H9 (cell line): Measurements from ENCODE around the gene STK38L. TPM values are rescaled to one million over a fixed set of nuclear protein-coding genes. Genes with fewer than 3 reads are reported as not detected.

Source experiments
- DNase-seq: peaks from one replicate; pipeline ENCODE4 v3.0.0-alpha.2; 2017
- H2AFZ ChIP-seq: one replicate; pipeline ENCODE4 v1.6.1; 2013; ENCODE audit warnings: mild to moderate bottlenecking, low read length, control low read depth, moderate library complexity
- H2AK5ac ChIP-seq: 2 replicates; pipeline ENCODE4 v1.6.1; 2013; ENCODE audit warnings: low read length, control low read depth, mixed read lengths; ENCODE audit not compliant: insufficient read length
- H2BK120ac ChIP-seq: one replicate; pipeline ENCODE4 v1.6.1; 2013; ENCODE audit warnings: low read depth, mild to moderate bottlenecking, low read length, control low read depth, inconsistent platforms; ENCODE audit not compliant: poor library complexity, severe bottlenecking
- H2BK12ac ChIP-seq: 2 replicates; pipeline ENCODE4 v1.6.1; 2013; ENCODE audit warnings: low read length, control low read depth, mixed read lengths, low read depth; ENCODE audit not compliant: insufficient read length
- H2BK15ac ChIP-seq: 2 replicates; pipeline ENCODE4 v1.6.1; 2013; ENCODE audit warnings: low read depth, low read length, control low read depth
- H2BK20ac ChIP-seq: one replicate; pipeline ENCODE4 v1.6.1; 2013; ENCODE audit warnings: low read depth, mild to moderate bottlenecking, low read length, control low read depth, inconsistent platforms; ENCODE audit not compliant: poor library complexity, severe bottlenecking
- H2BK5ac ChIP-seq: 2 replicates; pipeline ENCODE4 v1.6.1; 2013; ENCODE audit warnings: low read length, control low read depth, mixed read lengths; ENCODE audit not compliant: insufficient read length
- H3K14ac ChIP-seq: 2 replicates; pipeline ENCODE4 v1.6.1; 2013; ENCODE audit warnings: low read length, control low read depth; ENCODE audit not compliant: insufficient read depth
- H3K18ac ChIP-seq: 2 replicates; pipeline ENCODE4 v1.6.1; 2013; ENCODE audit warnings: low read depth, mild to moderate bottlenecking, mixed read lengths, low read length, control low read depth; ENCODE audit not compliant: insufficient read length
- H3K23ac ChIP-seq: 2 replicates; pipeline ENCODE4 v1.6.1; 2013; ENCODE audit warnings: low read length, control low read depth, mixed read lengths, low read depth; ENCODE audit not compliant: insufficient read length
- H3K23me2 ChIP-seq: 2 replicates; pipeline ENCODE4 v1.6.1; 2013; ENCODE audit warnings: low read depth, mild to moderate bottlenecking, mixed read lengths, low read length, control low read depth; ENCODE audit not compliant: insufficient read length, poor library complexity, severe bottlenecking
- H3K27ac ChIP-seq: 2 replicates; pipeline ENCODE4 v1.5.1; 2013; ENCODE audit warnings: low read length, control low read depth, mixed read lengths, low read depth; ENCODE audit not compliant: insufficient read length
- H3K27me3 ChIP-seq: 2 replicates; pipeline ENCODE4 v1.6.1; 2013; ENCODE audit warnings: low read length, control low read depth, inconsistent platforms; ENCODE audit not compliant: insufficient read depth
- H3K4ac ChIP-seq: 2 replicates; pipeline ENCODE4 v1.6.1; 2013; ENCODE audit warnings: low read depth, mild to moderate bottlenecking, control low read depth, inconsistent platforms, low read length, moderate library complexity
- H3K4me1 ChIP-seq: 2 replicates; pipeline ENCODE4 v1.6.1; 2013; ENCODE audit warnings: low read length, control low read depth, inconsistent platforms; ENCODE audit not compliant: insufficient read depth
- H3K4me2 ChIP-seq: 2 replicates; pipeline ENCODE4 v1.6.1; 2013; ENCODE audit warnings: low read length, control low read depth, mixed read lengths; ENCODE audit not compliant: insufficient read length, insufficient read depth
- H3K56ac ChIP-seq: 2 replicates; pipeline ENCODE4 v1.6.1; 2013; ENCODE audit warnings: low read depth, mild to moderate bottlenecking, mixed read lengths, low read length, control low read depth; ENCODE audit not compliant: insufficient read length
- H3K79me1 ChIP-seq: 2 replicates; pipeline ENCODE4 v1.6.1; 2013; ENCODE audit warnings: low read depth, mild to moderate bottlenecking, moderate library complexity, low read length, control low read depth, inconsistent platforms; ENCODE audit not compliant: insufficient read depth, poor library complexity, severe bottlenecking
- H3K79me2 ChIP-seq: 2 replicates; pipeline ENCODE4 v1.6.1; 2013; ENCODE audit warnings: low read length, control low read depth, inconsistent platforms; ENCODE audit not compliant: insufficient read depth
- H3K9ac ChIP-seq: 2 replicates; pipeline ENCODE4 v1.6.1; 2013; ENCODE audit warnings: low read length, control low read depth, mixed read lengths; ENCODE audit not compliant: insufficient read length; ENCODE audit errors: extremely low read depth
- H3K9me3 ChIP-seq: one replicate; pipeline ENCODE4 v1.6.1; 2013; ENCODE audit warnings: low read depth, low read length, inconsistent platforms; ENCODE audit not compliant: control insufficient read depth
- H3T11ph ChIP-seq: one replicate; pipeline ENCODE4 v1.6.1; 2013; ENCODE audit warnings: mild to moderate bottlenecking, low read length, control low read depth, inconsistent platforms
- H4K20me1 ChIP-seq: one replicate; pipeline ENCODE4 v1.6.1; 2013; ENCODE audit not compliant: control insufficient read depth, insufficient read length, insufficient read depth
- H4K5ac ChIP-seq: 2 replicates; pipeline ENCODE4 v1.6.1; 2013; ENCODE audit warnings: low read depth, mild to moderate bottlenecking, mixed read lengths, low read length, control low read depth; ENCODE audit not compliant: insufficient read length
- H4K8ac ChIP-seq: replicated peaks from 2 replicates; pipeline ENCODE4 v1.6.1; 2013; ENCODE audit warnings: low read length, control low read depth, mixed read lengths, low read depth; ENCODE audit not compliant: insufficient read length
- H4K91ac ChIP-seq: 2 replicates; pipeline ENCODE4 v1.6.1; 2013; ENCODE audit warnings: low read depth, mild to moderate bottlenecking, moderate library complexity, mixed read lengths, low read length, control low read depth; ENCODE audit not compliant: insufficient read length
- H3K27ac Mint-ChIP-seq, 3 experiments: 2 replicates in 2 of 3; 3 replicates in 1 of 3; pipeline ENCODE4 v1.8.0; 2020 to 2021; ENCODE audit warnings: mixed read lengths in 3 of 3, mild to moderate bottlenecking in 1 of 3, moderate library complexity in 1 of 3
- H3K27me3 Mint-ChIP-seq: 2 replicates; pipeline ENCODE4 v1.8.0; 2021; ENCODE audit warnings: low read depth, mild to moderate bottlenecking, moderate library complexity, mixed read lengths
- H3K36me3 Mint-ChIP-seq, 3 experiments: 2 replicates in 2 of 3; 3 replicates in 1 of 3; pipeline ENCODE4 v1.8.0; 2020 to 2021; ENCODE audit warnings: low read depth in 3 of 3, mixed read lengths in 3 of 3; ENCODE audit not compliant: insufficient read depth in 1 of 3
- H3K4me1 Mint-ChIP-seq, 2 experiments: 2 replicates each; pipeline ENCODE4 v1.8.0; 2020; ENCODE audit warnings: mixed read lengths in 2 of 2
- H3K4me3 Mint-ChIP-seq, 2 experiments: 2 replicates in 1 of 2; 3 replicates in 1 of 2; pipeline ENCODE4 v1.8.0; 2020 to 2021; ENCODE audit warnings: mild to moderate bottlenecking in 2 of 2, mixed read lengths in 2 of 2, moderate library complexity in 1 of 2
- H3K9me3 Mint-ChIP-seq, 2 experiments: 2 replicates in 1 of 2; 3 replicates in 1 of 2; pipeline ENCODE4 v1.8.0; 2020; ENCODE audit warnings: mild to moderate bottlenecking in 2 of 2, mixed read lengths in 2 of 2, moderate library complexity in 1 of 2
- WGBS: extraction: QIAGEN DNeasy Blood & Tissue Kit; methylation state at CpG from one replicate; pipeline ENCODE4 v1.1.7; 2013; ENCODE audit warnings: missing lambda C conversion rate, low lambda C conversion rate, mixed read lengths; ENCODE audit not compliant: insufficient read length; ENCODE audit errors: extremely low coverage; 5-methylcytosine and 5-hydroxymethylcytosine counted together
- total RNA-seq: library from RNA; stranded (reverse); gene quantifications from 2 replicates; pipeline ENCODE4 v1.2.1, GENCODE V29; 2021
- TF ChIP-seq, protein P1 (sequence below): fragments of 200-600 bp; sonication (generic); conservative IDR thresholded peaks from 3 replicates; pipeline ENCODE4 v1.8.0; 2021; ENCODE audit warnings: antibody characterized with exemption, mild to moderate bottlenecking

Gene STK38L
- total RNA-seq, 1 experiment from 2014 or later: 44.9 TPM

GRCh38 chr12:27355979-27356378 lies 111.9 kb downstream of the STK38L start:
- H3K79me2 ChIP-seq: 0 out of 2 replicates have a peak, but pooled peaks cover 3% of the 10 kb centered on the region
- H2BK20ac ChIP-seq: no peak overlapping the region
- H3K23me2 ChIP-seq: no peaks in the 10 kb centered on the region
- H4K5ac ChIP-seq: no peak overlapping the region
- no peak overlapping the region for H2BK5ac ChIP-seq
- no peak for DNase-seq
- no peak overlapping the region for H3K18ac ChIP-seq
- no peaks in the 10 kb centered on the region; the same call in 1 of the 2 replicates for H3K4me1 ChIP-seq
- H3K27me3 ChIP-seq: no peaks in the 10 kb centered on the region
- no peak overlapping the region for H4K8ac ChIP-seq
- H3K56ac ChIP-seq: no peak overlapping the region
- no peak overlapping the region for H2AK5ac ChIP-seq
- H3K14ac ChIP-seq: no peak overlapping the region
- Mint-ChIP-seq H3K4me3 (no peak overlapping the region), H3K36me3 (peaks cover 0 to 1% (median 0%) of the 10 kb centered on the region in 3 experiments; a peak in 1 of 7 replicates), H3K9me3 (no peaks in the 10 kb centered on the region), H3K27ac (no peak overlapping the region; a peak in 1 of 7 replicates), H3K4me1 (0 out of 4 replicates have a peak, but pooled peaks cover 0 to 2% of the 10 kb centered on the region in 2 experiments), H3K27me3 (no peaks in the 10 kb centered on the region)
- no peak overlapping the region for H4K91ac ChIP-seq
- H3K9ac ChIP-seq: no peak overlapping the region
- no peaks in the 10 kb centered on the region for H4K20me1 ChIP-seq
- no peaks in the 10 kb centered on the region for H3K9me3 ChIP-seq
- no peaks in the 10 kb centered on the region for H3K79me1 ChIP-seq
- H2BK12ac ChIP-seq: no peak overlapping the region
- no peak overlapping the region for H2BK15ac ChIP-seq
- WGBS: no CpG with 5 or more reads among the region's 1 CpG
- H2AFZ ChIP-seq: no peak overlapping the region
- no peak overlapping the region for H3K4ac ChIP-seq
- H3K4me2 ChIP-seq: no peak overlapping the region
- no peak overlapping the region for H3K27ac ChIP-seq
- H3K23ac ChIP-seq: no peak overlapping the region
- TF ChIP-seq, protein P1, sequence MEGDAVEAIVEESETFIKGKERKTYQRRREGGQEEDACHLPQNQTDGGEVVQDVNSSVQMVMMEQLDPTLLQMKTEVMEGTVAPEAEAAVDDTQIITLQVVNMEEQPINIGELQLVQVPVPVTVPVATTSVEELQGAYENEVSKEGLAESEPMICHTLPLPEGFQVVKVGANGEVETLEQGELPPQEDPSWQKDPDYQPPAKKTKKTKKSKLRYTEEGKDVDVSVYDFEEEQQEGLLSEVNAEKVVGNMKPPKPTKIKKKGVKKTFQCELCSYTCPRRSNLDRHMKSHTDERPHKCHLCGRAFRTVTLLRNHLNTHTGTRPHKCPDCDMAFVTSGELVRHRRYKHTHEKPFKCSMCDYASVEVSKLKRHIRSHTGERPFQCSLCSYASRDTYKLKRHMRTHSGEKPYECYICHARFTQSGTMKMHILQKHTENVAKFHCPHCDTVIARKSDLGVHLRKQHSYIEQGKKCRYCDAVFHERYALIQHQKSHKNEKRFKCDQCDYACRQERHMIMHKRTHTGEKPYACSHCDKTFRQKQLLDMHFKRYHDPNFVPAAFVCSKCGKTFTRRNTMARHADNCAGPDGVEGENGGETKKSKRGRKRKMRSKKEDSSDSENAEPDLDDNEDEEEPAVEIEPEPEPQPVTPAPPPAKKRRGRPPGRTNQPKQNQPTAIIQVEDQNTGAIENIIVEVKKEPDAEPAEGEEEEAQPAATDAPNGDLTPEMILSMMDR: no peak
- H2BK120ac ChIP-seq: no peak overlapping the region
- H3T11ph ChIP-seq: no peak overlapping the region
